ENCODE measurements around the gene PBX3. TPM values are rescaled to one million over a fixed set of nuclear protein-coding genes. Genes with fewer than 3 reads are reported as not detected.

Gene PBX3
- total RNA-seq, 1 donor from 2014 or later: 15.3 TPM

- no peak for DNase-seq
These were observed 131.0 kb downstream of the PBX3 start for GRCh38 chr9:125878164-125878631.

GRCh38 chr9:125881042-125881441, 133.9 kb downstream of the PBX3 start:
- no peak for DNase-seq

GRCh38 chr9:125883565-125884217, 136.5 kb downstream of the PBX3 start:
- no peak for DNase-seq

GRCh38 chr9:125884218-125884595, 137.0 kb downstream of the PBX3 start:
- no peak for DNase-seq

- no peak for DNase-seq
These were observed 138.3 kb downstream of the PBX3 start for GRCh38 chr9:125885405-125886034.

GRCh38 chr9:125886365-125886764, 139.2 kb downstream of the PBX3 start:
- no peak for DNase-seq

GRCh38 chr9:125887172-125887571, 140.0 kb downstream of the PBX3 start:
- DNase-seq: no peak

- DNase-seq: no peak
These were observed 141.0 kb downstream of the PBX3 start for GRCh38 chr9:125888211-125888610.

- DNase-seq: no peak
These were observed 141.9 kb downstream of the PBX3 start for GRCh38 chr9:125889112-125889475.

- DNase-seq: peak; percentile 23
These were observed 142.6 kb downstream of the PBX3 start for GRCh38 chr9:125889476-125890419.

GRCh38 chr9:125890826-125891225, 143.7 kb downstream of the PBX3 start:
- no peak for DNase-seq

- DNase-seq: no peak
These were observed 146.1 kb downstream of the PBX3 start for GRCh38 chr9:125893277-125893676.

GRCh38 chr9:125894566-125894965, 147.4 kb downstream of the PBX3 start:
- DNase-seq: no peak

- no peak for DNase-seq
These were observed 149.2 kb downstream of the PBX3 start for GRCh38 chr9:125896404-125896803.

GRCh38 chr9:125896964-125897363, 149.8 kb downstream of the PBX3 start:
- no peak for DNase-seq

GRCh38 chr9:125897481-125897880, 150.3 kb downstream of the PBX3 start:
- no peak for DNase-seq

GRCh38 chr9:125902214-125902613, 155.0 kb downstream of the PBX3 start:
- no peak for DNase-seq

GRCh38 chr9:125902831-125903512, 155.8 kb downstream of the PBX3 start:
- no peak for DNase-seq

GRCh38 chr9:125904155-125904851, 157.1 kb downstream of the PBX3 start:
- no peak for DNase-seq

- no peak for DNase-seq
These were observed 159.0 kb downstream of the PBX3 start for GRCh38 chr9:125906144-125906543.

- DNase-seq: no peak
These were observed 159.7 kb downstream of the PBX3 start for GRCh38 chr9:125906893-125907292.

- DNase-seq: no peak
These were observed 161.0 kb downstream of the PBX3 start for GRCh38 chr9:125908136-125908535.
